LNCAP (cell line): Measurements from ENCODE around the gene HHATL.
A peak's percentile ranks its signal among the peaks of the same experiment; 100 is the strongest.

Source experiments
- CTCF ChIP-seq: fragments of 450-650 bp; IDR thresholded peaks from 2 replicates; pipeline ENCODE4 v1.5.1; 2017; ENCODE audit warnings: mild to moderate bottlenecking

HHATL gene

GRCh38 chr3:42655980-42656679 is 46.5 kb downstream of the HHATL start:
- TF ChIP-seq CTCF = no peak

- no peak for TF ChIP-seq CTCF
Observed at GRCh38 chr3:42655331-42655888, 47.2 kb downstream of the HHATL start.

- TF ChIP-seq CTCF = peak; percentile 34; the same call in 1 of the 2 replicates
Observed at GRCh38 chr3:42654331-42655201, 48.0 kb downstream of the HHATL start.

- no peak for TF ChIP-seq CTCF
Observed at GRCh38 chr3:42653560-42654330, 48.9 kb downstream of the HHATL start, which contains the start of gene ZBTB47. TSS of gene ZBTB47 (plus strand) at chr3:42653697. CDS start at chr3:42658356, 4,659 bp downstream.

GRCh38 chr3:42653303-42653559 is 49.4 kb downstream of the HHATL start:
- TF ChIP-seq CTCF = no peak

- no peak for TF ChIP-seq CTCF
Observed at GRCh38 chr3:42652611-42653302, 49.8 kb downstream of the HHATL start.

GRCh38 chr3:42652251-42652610 is 50.4 kb downstream of the HHATL start:
- no peak for TF ChIP-seq CTCF
